Measurements from ENCODE around the gene TMEM174.

Gene TMEM174

DNA sequence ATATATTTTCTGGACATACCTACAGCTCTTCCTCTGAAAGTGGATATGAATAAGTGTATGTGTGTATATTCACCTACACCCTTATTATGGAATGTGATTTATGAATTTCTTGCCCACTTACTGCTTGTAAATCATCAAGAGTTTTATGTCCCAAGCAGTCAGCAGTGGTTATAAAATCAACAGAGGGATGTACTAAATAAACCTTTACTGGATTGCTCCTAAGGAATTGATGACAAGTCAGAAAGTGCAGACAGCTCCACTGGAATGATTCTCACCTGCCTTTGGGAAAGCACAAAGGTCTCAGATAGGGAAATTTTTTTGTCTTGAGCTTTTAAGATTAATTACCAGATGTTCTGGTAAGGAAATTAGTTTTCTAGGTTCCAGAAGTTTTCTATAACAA, 9.3 kb downstream of the TMEM174 start:
- Histone ChIP-seq H3K36me3 (ENCODE audit: control insufficient read depth, insufficient read depth, low read length) (no peaks in the 10 kb centered on the region), H3K27me3 (ENCODE audit: control insufficient read depth, insufficient read depth, low read length) (no peaks in the 10 kb centered on the region), H3K9me3 (ENCODE audit: control insufficient read depth, low read length) (no peaks in the 10 kb centered on the region), H3K9ac (ENCODE audit: low read length) (no peak overlapping the region), H3K4me3 (ENCODE audit: low read length) (no peak overlapping the region), H3K4me1 (ENCODE audit: control insufficient read depth, insufficient read depth, low read length) (peaks cover 8% of the 10 kb centered on the region)

DNA sequence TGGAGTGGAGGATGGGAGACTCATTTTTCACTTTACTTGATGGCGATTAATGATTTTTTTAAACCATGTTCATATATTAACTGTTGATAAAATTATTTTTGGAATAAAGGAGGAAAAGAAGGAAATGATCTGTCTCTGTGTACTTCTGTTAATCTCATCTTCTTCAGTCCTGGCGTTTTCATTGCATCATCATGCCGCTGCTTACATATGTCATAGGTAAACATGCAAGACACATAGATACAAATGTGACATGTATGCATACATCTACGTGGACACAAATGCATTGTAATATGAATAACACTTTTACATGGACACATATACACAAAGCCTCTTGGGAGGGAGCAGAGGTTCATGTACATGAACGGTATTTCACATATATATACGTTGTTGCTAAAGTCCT, 10.0 kb downstream of the TMEM174 start:
- H3K36me3 ChIP-seq (ENCODE audit: control insufficient read depth, insufficient read depth, low read length): no peaks in the 10 kb centered on the region
- H3K9me3 ChIP-seq (ENCODE audit: control insufficient read depth, low read length): no peaks in the 10 kb centered on the region
- H3K27me3 ChIP-seq (ENCODE audit: control insufficient read depth, insufficient read depth, low read length): no peaks in the 10 kb centered on the region
- no peak overlapping the region for H3K4me3 ChIP-seq (ENCODE audit: low read length)
- peaks cover 8% of the 10 kb centered on the region for H3K4me1 ChIP-seq (ENCODE audit: control insufficient read depth, insufficient read depth, low read length)
- H3K9ac ChIP-seq (ENCODE audit: low read length): no peak overlapping the region

- Histone ChIP-seq H3K27me3 (ENCODE audit: control insufficient read depth, insufficient read depth, low read length) (no peaks in the 10 kb centered on the region), H3K9ac (ENCODE audit: low read length) (no peak overlapping the region), H3K9me3 (ENCODE audit: control insufficient read depth, low read length) (no peaks in the 10 kb centered on the region), H3K36me3 (ENCODE audit: control insufficient read depth, insufficient read depth, low read length) (no peaks in the 10 kb centered on the region), H3K4me3 (ENCODE audit: low read length) (no peak overlapping the region), H3K4me1 (ENCODE audit: control insufficient read depth, insufficient read depth, low read length) (peaks cover 8% of the 10 kb centered on the region)
Observed at GRCh38 chr5:73183481-73183891, 10.5 kb downstream of the TMEM174 start.

DNA sequence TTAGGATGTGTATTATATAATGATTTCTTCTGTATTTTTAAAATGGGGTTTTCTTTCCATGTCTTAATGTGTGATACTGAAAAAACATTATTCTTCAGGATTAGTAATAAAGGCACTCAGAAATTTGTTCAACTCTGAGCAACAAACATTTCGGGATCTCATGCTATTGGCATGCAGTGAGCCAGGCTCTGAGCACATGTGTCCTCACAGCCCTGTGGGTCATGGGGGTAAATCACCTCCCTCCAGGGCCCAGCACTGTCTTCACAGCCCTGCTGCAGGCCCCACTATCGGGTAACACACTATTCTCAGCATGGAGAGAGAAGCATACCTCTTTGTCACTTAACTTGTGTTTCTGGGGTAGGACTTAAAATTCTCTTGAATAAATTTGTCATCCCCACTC, 14.0 kb downstream of the TMEM174 start:
- Histone ChIP-seq H3K9me3 (ENCODE audit: control insufficient read depth, low read length) (no peaks in the 10 kb centered on the region), H3K4me1 (ENCODE audit: control insufficient read depth, insufficient read depth, low read length) (peaks cover 8% of the 10 kb centered on the region), H3K9ac (ENCODE audit: low read length) (no peak overlapping the region), H3K27me3 (ENCODE audit: control insufficient read depth, insufficient read depth, low read length) (no peaks in the 10 kb centered on the region), H3K36me3 (ENCODE audit: control insufficient read depth, insufficient read depth, low read length) (no peaks in the 10 kb centered on the region), H3K4me3 (ENCODE audit: low read length) (no peak overlapping the region)

DNA sequence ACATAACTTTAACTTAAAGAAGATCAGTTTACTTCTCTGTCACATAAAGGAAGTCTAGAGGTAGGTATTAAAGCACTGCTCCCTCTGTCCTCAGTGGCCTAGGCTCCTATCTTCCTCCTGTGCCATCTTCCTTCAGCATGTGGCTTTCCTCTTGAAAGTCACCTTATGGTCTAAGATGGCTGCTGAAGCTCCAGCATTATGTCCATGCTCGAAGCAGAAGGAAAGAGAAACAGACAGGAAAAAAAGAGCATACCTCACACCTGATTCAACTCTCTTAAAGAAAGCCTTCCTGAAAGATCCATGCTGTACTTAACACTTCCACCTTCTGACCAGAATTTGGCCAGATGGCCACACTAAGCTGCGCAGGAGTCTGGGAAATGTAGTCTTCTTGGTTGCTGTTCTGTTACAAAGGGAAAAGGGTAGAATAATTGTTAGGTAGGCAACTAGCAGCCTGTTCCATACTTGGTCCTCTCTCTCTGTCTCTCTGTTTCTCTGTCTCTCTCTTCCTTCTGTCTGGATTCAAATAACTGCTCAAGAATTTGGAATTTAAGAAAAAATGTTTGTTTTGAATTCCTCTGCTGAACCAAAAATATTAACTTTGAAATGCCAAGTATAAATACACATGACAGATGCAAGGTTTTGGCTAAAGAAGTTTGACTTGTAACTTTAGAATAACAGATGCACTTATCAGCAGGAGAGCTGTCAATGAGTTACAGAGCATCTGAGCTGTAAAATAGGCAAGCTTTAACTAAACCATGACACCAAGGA, 16.0 kb downstream of the TMEM174 start:
- Histone ChIP-seq H3K36me3 (ENCODE audit: control insufficient read depth, insufficient read depth, low read length) (no peaks in the 10 kb centered on the region), H3K9me3 (ENCODE audit: control insufficient read depth, low read length) (no peaks in the 10 kb centered on the region), H3K4me1 (ENCODE audit: control insufficient read depth, insufficient read depth, low read length) (peaks cover 1% of the 10 kb centered on the region), H3K4me3 (ENCODE audit: low read length) (no peak overlapping the region), H3K9ac (ENCODE audit: low read length) (no peak overlapping the region), H3K27me3 (ENCODE audit: control insufficient read depth, insufficient read depth, low read length) (peaks cover 2% of the 10 kb centered on the region)

DNA sequence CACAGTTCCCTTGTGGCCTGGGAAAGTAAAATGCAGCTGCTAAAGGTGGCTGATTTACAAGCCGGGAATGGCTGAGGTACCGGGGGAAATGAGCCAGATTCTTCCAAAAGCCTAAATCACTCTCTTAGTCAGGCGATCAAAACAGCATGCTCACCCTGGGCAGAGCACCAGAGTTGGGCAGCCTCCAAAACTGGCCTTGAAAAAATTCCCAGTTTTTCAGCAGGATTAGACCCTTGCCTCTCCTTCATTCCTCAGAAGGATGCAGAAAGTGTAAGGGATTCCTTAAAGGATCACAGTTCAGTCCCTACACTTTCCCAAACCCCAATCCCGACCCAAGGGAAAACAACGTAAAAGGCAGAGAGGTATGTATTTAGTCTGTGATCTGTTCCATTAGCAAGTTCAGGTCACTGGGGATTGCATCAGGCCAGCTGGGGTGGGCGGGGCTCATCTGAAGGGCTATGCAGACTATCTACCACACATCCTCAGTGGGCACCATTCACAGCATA, 16.9 kb downstream of the TMEM174 start:
- H3K4me1 ChIP-seq (ENCODE audit: control insufficient read depth, insufficient read depth, low read length): no peaks in the 10 kb centered on the region
- no peaks in the 10 kb centered on the region for H3K36me3 ChIP-seq (ENCODE audit: control insufficient read depth, insufficient read depth, low read length)
- H3K27me3 ChIP-seq (ENCODE audit: control insufficient read depth, insufficient read depth, low read length): peaks cover 4% of the 10 kb centered on the region
- no peaks in the 10 kb centered on the region for H3K9me3 ChIP-seq (ENCODE audit: control insufficient read depth, low read length)
- H3K9ac ChIP-seq (ENCODE audit: low read length): no peak overlapping the region
- H3K4me3 ChIP-seq (ENCODE audit: low read length): no peak overlapping the region

GRCh38 chr5:73192370-73192769, 19.4 kb downstream of the TMEM174 start:
- H3K9me3 ChIP-seq (ENCODE audit: control insufficient read depth, low read length): no peaks in the 10 kb centered on the region
- no peaks in the 10 kb centered on the region for H3K4me1 ChIP-seq (ENCODE audit: control insufficient read depth, insufficient read depth, low read length)
- H3K9ac ChIP-seq (ENCODE audit: low read length): no peak overlapping the region
- no peak overlapping the region for H3K4me3 ChIP-seq (ENCODE audit: low read length)
- no peaks in the 10 kb centered on the region for H3K36me3 ChIP-seq (ENCODE audit: control insufficient read depth, insufficient read depth, low read length)
- peaks cover 4% of the 10 kb centered on the region for H3K27me3 ChIP-seq (ENCODE audit: control insufficient read depth, insufficient read depth, low read length)

GRCh38 chr5:73193592-73193991, 20.6 kb downstream of the TMEM174 start:
- Histone ChIP-seq H3K9me3 (ENCODE audit: control insufficient read depth, low read length) (no peaks in the 10 kb centered on the region), H3K36me3 (ENCODE audit: control insufficient read depth, insufficient read depth, low read length) (no peaks in the 10 kb centered on the region)

GRCh38 chr5:73196201-73196600, 23.2 kb downstream of the TMEM174 start:
- no peak overlapping the region for H3K4me3 ChIP-seq (ENCODE audit: low read length)
- peaks cover 4% of the 10 kb centered on the region for H3K27me3 ChIP-seq (ENCODE audit: control insufficient read depth, insufficient read depth, low read length)
- H3K4me1 ChIP-seq (ENCODE audit: control insufficient read depth, insufficient read depth, low read length): no peaks in the 10 kb centered on the region
- H3K9ac ChIP-seq (ENCODE audit: low read length): no peak overlapping the region
- no peaks in the 10 kb centered on the region for H3K9me3 ChIP-seq (ENCODE audit: control insufficient read depth, low read length)
- H3K36me3 ChIP-seq (ENCODE audit: control insufficient read depth, insufficient read depth, low read length): no peaks in the 10 kb centered on the region

More at GRCh38 chr5:73193592-73193991, 20.6 kb downstream of the TMEM174 start:
- H3K4me3 ChIP-seq (ENCODE audit: low read length): no peak overlapping the region
- H3K4me1 ChIP-seq (ENCODE audit: control insufficient read depth, insufficient read depth, low read length): no peaks in the 10 kb centered on the region
- no peak overlapping the region for H3K9ac ChIP-seq (ENCODE audit: low read length)
- H3K27me3 ChIP-seq (ENCODE audit: control insufficient read depth, insufficient read depth, low read length): peaks cover 4% of the 10 kb centered on the region

DNA sequence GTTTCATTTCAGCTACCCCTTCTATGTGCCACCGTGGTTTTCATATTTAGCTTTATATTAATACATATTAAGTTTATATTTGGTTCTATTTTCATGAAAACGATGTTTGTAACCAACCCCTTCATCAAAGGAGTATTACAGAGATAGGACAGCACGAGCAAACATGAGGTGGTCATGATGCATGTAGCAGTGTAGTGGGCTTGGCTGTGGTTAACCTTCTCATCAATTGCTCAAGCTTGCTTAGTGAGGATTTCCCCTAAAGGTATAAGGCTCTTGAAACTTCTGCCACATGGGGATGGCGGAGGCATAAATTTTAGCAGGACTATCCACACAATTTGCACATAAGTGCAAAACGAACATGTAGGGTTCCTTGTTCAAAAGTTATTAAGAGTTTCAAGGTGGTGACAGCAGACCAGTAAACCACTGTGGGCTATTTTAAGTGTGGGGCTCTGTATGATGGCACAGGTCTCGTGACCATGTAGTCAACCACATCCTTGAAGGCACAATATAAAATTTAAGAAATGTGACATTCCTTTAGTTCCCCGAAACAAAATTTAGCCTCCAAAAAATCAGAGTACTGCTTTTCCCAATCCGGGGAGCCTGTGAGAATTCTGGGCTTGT, 24.8 kb downstream of the TMEM174 start:
- Histone ChIP-seq H3K4me1 (ENCODE audit: control insufficient read depth, insufficient read depth, low read length) (peaks cover 9% of the 10 kb centered on the region), H3K36me3 (ENCODE audit: control insufficient read depth, insufficient read depth, low read length) (no peaks in the 10 kb centered on the region), H3K9me3 (ENCODE audit: control insufficient read depth, low read length) (no peaks in the 10 kb centered on the region), H3K4me3 (ENCODE audit: low read length) (no peak overlapping the region), H3K9ac (ENCODE audit: low read length) (no peak overlapping the region), H3K27me3 (ENCODE audit: control insufficient read depth, insufficient read depth, low read length) (peaks cover 4% of the 10 kb centered on the region)

DNA sequence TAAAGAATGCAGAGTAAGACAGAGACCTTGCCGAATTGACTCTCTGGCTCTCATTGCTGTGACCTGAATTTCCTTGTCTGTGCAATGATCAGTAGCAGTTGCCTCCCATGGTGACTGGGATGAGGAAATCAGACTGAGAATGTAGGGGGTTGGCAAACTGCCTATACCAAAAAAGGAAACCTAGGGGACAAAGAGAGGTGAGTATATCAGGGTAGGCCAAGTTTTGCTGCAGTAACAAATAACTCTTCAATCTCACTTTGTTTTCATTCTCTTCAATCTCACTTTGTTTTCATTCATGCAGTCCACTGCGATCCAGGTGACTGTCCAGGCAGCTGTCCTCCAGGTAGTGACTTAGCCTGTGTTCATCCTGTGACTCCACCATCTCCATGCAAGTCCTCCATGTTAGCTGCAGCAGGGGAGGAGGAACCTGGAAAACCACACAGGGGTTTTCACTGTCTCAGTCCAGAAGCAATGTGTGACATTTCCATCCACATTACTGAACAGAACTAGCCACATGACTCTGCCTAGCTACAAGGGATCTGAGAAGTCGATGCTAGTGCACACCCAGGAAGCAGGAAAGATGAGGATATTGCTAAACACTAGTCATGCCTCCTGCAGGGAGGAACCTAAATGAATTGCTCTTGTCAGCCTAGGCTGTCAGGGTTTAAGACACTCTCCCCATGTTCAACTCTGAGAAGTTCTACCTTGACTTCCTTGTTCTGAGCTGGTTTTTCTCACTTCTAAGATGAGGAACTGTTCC, 26.0 kb downstream of the TMEM174 start:
- Histone ChIP-seq H3K9me3 (ENCODE audit: control insufficient read depth, low read length) (no peaks in the 10 kb centered on the region), H3K4me1 (ENCODE audit: control insufficient read depth, insufficient read depth, low read length) (peaks cover 14% of the 10 kb centered on the region), H3K9ac (ENCODE audit: low read length) (no peak overlapping the region), H3K36me3 (ENCODE audit: control insufficient read depth, insufficient read depth, low read length) (no peaks in the 10 kb centered on the region), H3K4me3 (ENCODE audit: low read length) (no peak overlapping the region), H3K27me3 (ENCODE audit: control insufficient read depth, insufficient read depth, low read length) (peaks cover 5% of the 10 kb centered on the region)

DNA sequence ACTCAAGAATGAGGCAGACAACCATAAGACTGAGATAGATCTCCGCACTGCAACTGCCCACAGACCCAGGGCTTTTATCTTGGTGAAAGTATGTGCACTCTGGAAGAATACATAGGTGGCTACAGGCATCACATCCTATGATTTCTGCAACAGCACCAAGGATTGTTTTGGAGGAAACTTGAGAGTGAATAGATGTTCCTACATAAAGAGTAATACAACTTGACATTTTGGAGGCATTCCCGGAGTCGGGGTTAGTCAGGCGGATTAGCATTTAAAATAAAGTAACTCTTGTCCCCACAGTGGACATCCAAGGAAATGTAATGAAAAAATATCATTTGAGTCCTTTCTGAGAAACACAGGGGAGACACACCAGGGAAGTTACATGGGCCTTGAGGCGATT, 26.7 kb downstream of the TMEM174 start:
- Histone ChIP-seq H3K9ac (ENCODE audit: low read length) (no peak overlapping the region), H3K9me3 (ENCODE audit: control insufficient read depth, low read length) (no peaks in the 10 kb centered on the region), H3K4me1 (ENCODE audit: control insufficient read depth, insufficient read depth, low read length) (peaks cover 15% of the 10 kb centered on the region), H3K36me3 (ENCODE audit: control insufficient read depth, insufficient read depth, low read length) (no peaks in the 10 kb centered on the region), H3K4me3 (ENCODE audit: low read length) (no peak overlapping the region), H3K27me3 (ENCODE audit: control insufficient read depth, insufficient read depth, low read length) (peaks cover 4% of the 10 kb centered on the region)
